GM12878 (cell line): Measurements from ENCODE around the gene DMKN. TPM values are rescaled to one million over a fixed set of nuclear protein-coding genes. Genes with fewer than 3 reads are reported as not detected.
A peak's percentile ranks its signal among the peaks of the same experiment; 100 is the strongest.

Experiments
- E2F8 ChIP-seq: fragments of 450-650 bp; IDR thresholded peaks from 2 replicates; pipeline ENCODE4 v1.6.1; 2018; ENCODE audit warnings: mild to moderate bottlenecking, low read depth, moderate library complexity; ENCODE audit not compliant: partially characterized antibody
- ETV6 ChIP-seq, 2 experiments: fragments of 450-650 bp in 1 of 2; IDR thresholded peaks in 1 of 2; conservative IDR thresholded peaks in 1 of 2; 2 replicates each; pipeline ENCODE4 v1.6.1; 2014; ENCODE audit warnings: antibody characterized with exemption in 1 of 2, borderline replicate concordance in 1 of 2, low read depth in 1 of 2, mild to moderate bottlenecking in 1 of 2, moderate library complexity in 1 of 2
- FOS ChIP-seq: IDR thresholded peaks from 3 replicates; pipeline ENCODE4 v1.6.1; 2011; ENCODE audit warnings: borderline replicate concordance; ENCODE audit not compliant: insufficient read length; ENCODE audit errors: extremely low read depth
- IKZF2 ChIP-seq, 2 experiments: fragments of 450-650 bp; IDR thresholded peaks; 2 replicates each; pipeline ENCODE4 v1.6.1; 2017; ENCODE audit warnings: mild to moderate bottlenecking in 2 of 2, moderate library complexity in 2 of 2
- MEF2A ChIP-seq: IDR thresholded peaks from 2 replicates; pipeline ENCODE4 v1.6.1; 2011; ENCODE audit warnings: low read depth, mild to moderate bottlenecking, low read length, moderate library complexity; ENCODE audit not compliant: insufficient read depth
- PML ChIP-seq: IDR thresholded peaks from 2 replicates; pipeline ENCODE4 v1.6.1; 2012; ENCODE audit warnings: low read length, inconsistent platforms
- POLR2A ChIP-seq: IDR thresholded peaks from 2 replicates; pipeline ENCODE4 v1.6.1; 2011; ENCODE audit warnings: low read depth, mild to moderate bottlenecking, low read length
- PRDM15 ChIP-seq: fragments of 450-650 bp; formaldehyde crosslinking; IDR thresholded peaks from 2 replicates; pipeline ENCODE4 v1.4.0; 2020; ENCODE audit warnings: mild to moderate bottlenecking, moderate library complexity
- SMAD1 ChIP-seq: fragments of 450-650 bp; IDR thresholded peaks from 2 replicates; pipeline ENCODE4 v1.6.1; 2018; ENCODE audit warnings: mild to moderate bottlenecking, low read depth; ENCODE audit not compliant: partially characterized antibody
- TARDBP ChIP-seq: IDR thresholded peaks from 2 replicates; pipeline ENCODE4 v1.6.1; 2016; ENCODE audit warnings: borderline replicate concordance
- USF2 ChIP-seq: IDR thresholded peaks from 2 replicates; pipeline ENCODE4 v1.6.1; 2011; ENCODE audit warnings: low read depth, low read length, improper control_type of control experiment, borderline replicate concordance
- ZNF274 ChIP-seq: IDR thresholded peaks from one replicate; pipeline ENCODE4 v1.8.0; 2011; ENCODE audit not compliant: insufficient read length, insufficient read depth
- polyA plus RNA-seq, 11 experiments: library from polyadenylated mRNA; depleted of rRNA in 4 of 11; unstranded in 6 of 11; stranded (reverse) in 5 of 11; fragments of >200 nt; fragmentation: Nextera tagmentation in 4 of 11; fragmentation: Illumina TruSeq in 1 of 11; extraction: Ambion mirVana in 4 of 11; extraction: Trizol in 1 of 11; gene quantifications; 1 replicate in 1 of 11; 2 replicates in 10 of 11; pipeline versions ENCODE4 v1.2.1 to v1.2.3, GENCODE V29; 2011 to 2016; ENCODE audit warnings: inconsistent platforms in 2 of 11, missing spikeins in 2 of 11, low read depth in 1 of 11
- total RNA-seq, 4 experiments: library from RNA; depleted of rRNA in 3 of 4; stranded (reverse); fragments of >200 nt in 3 of 4; fragmentation: Illumina TruSeq in 1 of 4; extraction: Trizol in 1 of 4; gene quantifications; 2 replicates each; pipeline versions ENCODE4 v1.2.1 to v1.2.3, GENCODE V29; 2013 to 2021
- TF ChIP-seq, protein P1 (sequence below): fragments of 450-650 bp; IDR thresholded peaks from 2 replicates; pipeline ENCODE4 v1.6.1; 2017; ENCODE audit warnings: low read depth, mild to moderate bottlenecking, moderate library complexity
- TF ChIP-seq, protein P2 (sequence below): fragments of 450-650 bp; IDR thresholded peaks from 2 replicates; pipeline ENCODE4 v1.6.1; 2017; ENCODE audit warnings: borderline replicate concordance
- TF ChIP-seq, protein P3 (sequence below): fragments of 450-650 bp; IDR thresholded peaks from 2 replicates; pipeline ENCODE4 v1.6.1; 2017; ENCODE audit warnings: antibody characterized with exemption, mild to moderate bottlenecking, moderate library complexity

The DMKN gene
- total and polyA plus RNA-seq, 10 of the 15 experiments (the other 5 are each of a cell fraction or from before 2014, with no cell fraction given): 36.4 to 114 (median 58.6) TPM

- TF ChIP-seq, protein P1, sequence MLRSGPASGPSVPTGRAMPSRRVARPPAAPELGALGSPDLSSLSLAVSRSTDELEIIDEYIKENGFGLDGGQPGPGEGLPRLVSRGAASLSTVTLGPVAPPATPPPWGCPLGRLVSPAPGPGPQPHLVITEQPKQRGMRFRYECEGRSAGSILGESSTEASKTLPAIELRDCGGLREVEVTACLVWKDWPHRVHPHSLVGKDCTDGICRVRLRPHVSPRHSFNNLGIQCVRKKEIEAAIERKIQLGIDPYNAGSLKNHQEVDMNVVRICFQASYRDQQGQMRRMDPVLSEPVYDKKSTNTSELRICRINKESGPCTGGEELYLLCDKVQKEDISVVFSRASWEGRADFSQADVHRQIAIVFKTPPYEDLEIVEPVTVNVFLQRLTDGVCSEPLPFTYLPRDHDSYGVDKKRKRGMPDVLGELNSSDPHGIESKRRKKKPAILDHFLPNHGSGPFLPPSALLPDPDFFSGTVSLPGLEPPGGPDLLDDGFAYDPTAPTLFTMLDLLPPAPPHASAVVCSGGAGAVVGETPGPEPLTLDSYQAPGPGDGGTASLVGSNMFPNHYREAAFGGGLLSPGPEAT: peak; percentile 86
- TF ChIP-seq SMAD1 (no peak), POLR2A (no peak), USF2 (no peak), FOS (no peak), TARDBP (0 out of 2 replicates have a peak, but pooled peaks have one; percentile 34), E2F8 (no peak), ZNF274 (no peak), MEF2A (peak; percentile 79), ETV6 (conservative IDR thresholded peaks at IDR 0.05 in 1 of 2, IDR thresholded peaks at IDR 0.05 in 1 of 2; ENCODE audit: borderline replicate concordance in 1 of 2, low read depth in 1 of 2) (peak in 1 of 2 experiments; percentile 48; a peak in 1 of 4 replicates), PML (no peak), IKZF2 (IDR thresholded peaks at IDR 0.05) (peak; percentile 97), PRDM15 (no peak)
- TF ChIP-seq, protein P2, sequence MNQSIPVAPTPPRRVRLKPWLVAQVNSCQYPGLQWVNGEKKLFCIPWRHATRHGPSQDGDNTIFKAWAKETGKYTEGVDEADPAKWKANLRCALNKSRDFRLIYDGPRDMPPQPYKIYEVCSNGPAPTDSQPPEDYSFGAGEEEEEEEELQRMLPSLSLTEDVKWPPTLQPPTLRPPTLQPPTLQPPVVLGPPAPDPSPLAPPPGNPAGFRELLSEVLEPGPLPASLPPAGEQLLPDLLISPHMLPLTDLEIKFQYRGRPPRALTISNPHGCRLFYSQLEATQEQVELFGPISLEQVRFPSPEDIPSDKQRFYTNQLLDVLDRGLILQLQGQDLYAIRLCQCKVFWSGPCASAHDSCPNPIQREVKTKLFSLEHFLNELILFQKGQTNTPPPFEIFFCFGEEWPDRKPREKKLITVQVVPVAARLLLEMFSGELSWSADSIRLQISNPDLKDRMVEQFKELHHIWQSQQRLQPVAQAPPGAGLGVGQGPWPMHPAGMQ: no peak
- TF ChIP-seq, protein P3, sequence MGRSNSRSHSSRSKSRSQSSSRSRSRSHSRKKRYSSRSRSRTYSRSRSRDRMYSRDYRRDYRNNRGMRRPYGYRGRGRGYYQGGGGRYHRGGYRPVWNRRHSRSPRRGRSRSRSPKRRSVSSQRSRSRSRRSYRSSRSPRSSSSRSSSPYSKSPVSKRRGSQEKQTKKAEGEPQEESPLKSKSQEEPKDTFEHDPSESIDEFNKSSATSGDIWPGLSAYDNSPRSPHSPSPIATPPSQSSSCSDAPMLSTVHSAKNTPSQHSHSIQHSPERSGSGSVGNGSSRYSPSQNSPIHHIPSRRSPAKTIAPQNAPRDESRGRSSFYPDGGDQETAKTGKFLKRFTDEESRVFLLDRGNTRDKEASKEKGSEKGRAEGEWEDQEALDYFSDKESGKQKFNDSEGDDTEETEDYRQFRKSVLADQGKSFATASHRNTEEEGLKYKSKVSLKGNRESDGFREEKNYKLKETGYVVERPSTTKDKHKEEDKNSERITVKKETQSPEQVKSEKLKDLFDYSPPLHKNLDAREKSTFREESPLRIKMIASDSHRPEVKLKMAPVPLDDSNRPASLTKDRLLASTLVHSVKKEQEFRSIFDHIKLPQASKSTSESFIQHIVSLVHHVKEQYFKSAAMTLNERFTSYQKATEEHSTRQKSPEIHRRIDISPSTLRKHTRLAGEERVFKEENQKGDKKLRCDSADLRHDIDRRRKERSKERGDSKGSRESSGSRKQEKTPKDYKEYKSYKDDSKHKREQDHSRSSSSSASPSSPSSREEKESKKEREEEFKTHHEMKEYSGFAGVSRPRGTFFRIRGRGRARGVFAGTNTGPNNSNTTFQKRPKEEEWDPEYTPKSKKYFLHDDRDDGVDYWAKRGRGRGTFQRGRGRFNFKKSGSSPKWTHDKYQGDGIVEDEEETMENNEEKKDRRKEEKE: no peak
Observed at GRCh38 chr19:35468637-35469036, 44.8 kb downstream of the DMKN start (continued).
